C4-2B (cell line): Measurements from ENCODE around the gene DENND5B.

Source experiments
- CTCF ChIP-seq: fragments of 450-650 bp; conservative IDR thresholded peaks from 2 replicates; pipeline ENCODE4 v1.5.1; 2017; ENCODE audit warnings: mild to moderate bottlenecking
- ZFX ChIP-seq: fragments of 450-650 bp; IDR thresholded peaks from 2 replicates; pipeline ENCODE4 v1.6.1; 2017

GRCh38 chr12:31633464-31633863 is 42.5 kb upstream of the DENND5B start:
- no peak for TF ChIP-seq CTCF
- TF ChIP-seq ZFX = no peak
